Neutrophil (primary cell): ENCODE measurements around the gene PPP1R37.

ENCODE experiments used
- H3K27ac ChIP-seq: fragments of 200-600 bp; sonication (generic); 2 replicates; pipeline ENCODE4 v1.5.1; 2016; ENCODE audit warnings: mild to moderate bottlenecking, moderate library complexity
- H3K27me3 ChIP-seq: fragments of 200-600 bp; sonication (generic); 2 replicates; pipeline ENCODE4 v1.6.0; 2016; ENCODE audit warnings: mild to moderate bottlenecking
- H3K36me3 ChIP-seq: fragments of 200-600 bp; sonication (generic); 2 replicates; pipeline ENCODE4 v1.5.1; 2017
- H3K4me1 ChIP-seq, 2 experiments: fragments of 200-600 bp in 1 of 2; sonication (generic) in 1 of 2; 1 replicate in 1 of 2; 2 replicates in 1 of 2; pipeline versions ENCODE4 v1.5.1 to v1.6.1; 2013 to 2016; ENCODE audit warnings: low read depth in 1 of 2, low read length in 1 of 2, mild to moderate bottlenecking in 1 of 2, moderate library complexity in 1 of 2; ENCODE audit not compliant: control insufficient read depth in 1 of 2, insufficient read depth in 1 of 2
- H3K4me3 ChIP-seq, 2 experiments: fragments of 200-600 bp in 1 of 2; sonication (generic) in 1 of 2; 1 replicate in 1 of 2; 2 replicates in 1 of 2; pipeline ENCODE4 v1.5.1; 2013 to 2016; ENCODE audit warnings: low read depth in 1 of 2, low read length in 1 of 2, mild to moderate bottlenecking in 1 of 2, moderate library complexity in 1 of 2
- H3K9me3 ChIP-seq: fragments of 200-600 bp; sonication (generic); 2 replicates; pipeline ENCODE4 v1.5.1; 2016
- TF ChIP-seq, protein P1 (sequence below): fragments of 200-600 bp; sonication (generic); IDR thresholded peaks from 2 replicates; pipeline ENCODE4 v1.5.1; 2016; ENCODE audit warnings: antibody characterized with exemption

PPP1R37 gene

DNA sequence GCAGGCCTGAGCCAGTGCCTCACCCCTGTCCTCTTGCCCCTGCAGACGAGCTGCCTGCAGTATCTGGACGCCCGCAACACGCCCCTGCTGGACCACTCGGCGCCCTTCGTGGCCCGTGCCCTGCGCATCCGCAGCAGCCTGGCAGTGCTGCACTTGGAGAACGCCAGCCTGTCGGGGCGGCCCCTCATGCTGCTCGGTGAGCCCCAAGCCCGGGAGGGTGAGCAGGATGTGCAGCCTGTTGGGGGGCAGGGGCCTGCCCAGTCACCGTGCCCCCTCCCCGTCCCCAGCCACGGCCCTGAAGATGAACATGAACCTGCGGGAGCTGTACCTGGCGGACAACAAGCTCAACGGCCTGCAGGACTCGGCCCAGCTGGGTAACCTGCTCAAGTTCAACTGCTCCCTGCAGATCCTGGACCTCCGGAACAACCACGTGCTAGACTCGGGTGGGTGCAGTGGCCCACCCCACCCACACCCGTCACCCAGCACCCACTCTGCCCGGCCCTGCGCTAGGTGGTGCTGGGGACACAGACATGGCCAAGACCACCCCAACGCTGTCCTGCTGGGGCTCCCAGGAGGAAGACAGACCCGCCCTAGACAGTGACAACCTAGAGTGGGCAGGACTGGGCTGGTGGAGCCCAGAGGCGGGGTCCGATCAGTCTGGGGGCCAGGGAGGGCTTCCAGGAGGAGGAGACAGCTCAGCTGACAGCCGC, 49.2 kb downstream of the PPP1R37 start:
- Histone ChIP-seq H3K27me3 (no peaks in the 10 kb centered on the region), H3K9me3 (no peaks in the 10 kb centered on the region), H3K27ac (no peak overlapping the region), H3K4me3 (no peak overlapping the region), H3K4me1 (no peaks in the 10 kb centered on the region), H3K36me3 (peaks cover 59% of the 10 kb centered on the region)
- TF ChIP-seq, protein P1, sequence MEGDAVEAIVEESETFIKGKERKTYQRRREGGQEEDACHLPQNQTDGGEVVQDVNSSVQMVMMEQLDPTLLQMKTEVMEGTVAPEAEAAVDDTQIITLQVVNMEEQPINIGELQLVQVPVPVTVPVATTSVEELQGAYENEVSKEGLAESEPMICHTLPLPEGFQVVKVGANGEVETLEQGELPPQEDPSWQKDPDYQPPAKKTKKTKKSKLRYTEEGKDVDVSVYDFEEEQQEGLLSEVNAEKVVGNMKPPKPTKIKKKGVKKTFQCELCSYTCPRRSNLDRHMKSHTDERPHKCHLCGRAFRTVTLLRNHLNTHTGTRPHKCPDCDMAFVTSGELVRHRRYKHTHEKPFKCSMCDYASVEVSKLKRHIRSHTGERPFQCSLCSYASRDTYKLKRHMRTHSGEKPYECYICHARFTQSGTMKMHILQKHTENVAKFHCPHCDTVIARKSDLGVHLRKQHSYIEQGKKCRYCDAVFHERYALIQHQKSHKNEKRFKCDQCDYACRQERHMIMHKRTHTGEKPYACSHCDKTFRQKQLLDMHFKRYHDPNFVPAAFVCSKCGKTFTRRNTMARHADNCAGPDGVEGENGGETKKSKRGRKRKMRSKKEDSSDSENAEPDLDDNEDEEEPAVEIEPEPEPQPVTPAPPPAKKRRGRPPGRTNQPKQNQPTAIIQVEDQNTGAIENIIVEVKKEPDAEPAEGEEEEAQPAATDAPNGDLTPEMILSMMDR = no peak

DNA sequence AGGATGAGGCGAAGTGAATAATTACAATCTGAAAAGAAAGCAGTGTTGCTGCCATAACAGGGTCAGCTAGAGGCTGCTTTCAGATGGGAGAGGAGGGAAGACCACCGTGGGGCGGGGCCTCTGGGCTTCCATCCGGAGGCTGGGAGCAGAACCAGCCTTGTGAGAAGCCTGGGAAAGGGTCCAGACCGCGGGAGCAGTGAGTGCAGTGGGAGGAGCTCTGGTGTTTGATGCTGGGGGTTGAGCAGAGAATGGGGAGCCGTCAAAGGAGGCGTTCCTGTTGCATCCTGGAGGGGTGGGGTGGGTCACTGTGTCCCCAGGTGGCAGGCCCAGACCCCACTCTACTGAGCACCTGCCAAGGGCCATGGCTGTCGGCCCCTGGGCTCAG, 49.7 kb downstream of the PPP1R37 start:
- H3K27ac ChIP-seq = no peak overlapping the region
- no peaks in the 10 kb centered on the region for H3K27me3 ChIP-seq
- peaks cover 64% of the 10 kb centered on the region for H3K36me3 ChIP-seq
- TF ChIP-seq, protein P1 = no peak
- no peaks in the 10 kb centered on the region for H3K4me1 ChIP-seq
- H3K9me3 ChIP-seq = no peaks in the 10 kb centered on the region
- H3K4me3 ChIP-seq = no peak overlapping the region

DNA sequence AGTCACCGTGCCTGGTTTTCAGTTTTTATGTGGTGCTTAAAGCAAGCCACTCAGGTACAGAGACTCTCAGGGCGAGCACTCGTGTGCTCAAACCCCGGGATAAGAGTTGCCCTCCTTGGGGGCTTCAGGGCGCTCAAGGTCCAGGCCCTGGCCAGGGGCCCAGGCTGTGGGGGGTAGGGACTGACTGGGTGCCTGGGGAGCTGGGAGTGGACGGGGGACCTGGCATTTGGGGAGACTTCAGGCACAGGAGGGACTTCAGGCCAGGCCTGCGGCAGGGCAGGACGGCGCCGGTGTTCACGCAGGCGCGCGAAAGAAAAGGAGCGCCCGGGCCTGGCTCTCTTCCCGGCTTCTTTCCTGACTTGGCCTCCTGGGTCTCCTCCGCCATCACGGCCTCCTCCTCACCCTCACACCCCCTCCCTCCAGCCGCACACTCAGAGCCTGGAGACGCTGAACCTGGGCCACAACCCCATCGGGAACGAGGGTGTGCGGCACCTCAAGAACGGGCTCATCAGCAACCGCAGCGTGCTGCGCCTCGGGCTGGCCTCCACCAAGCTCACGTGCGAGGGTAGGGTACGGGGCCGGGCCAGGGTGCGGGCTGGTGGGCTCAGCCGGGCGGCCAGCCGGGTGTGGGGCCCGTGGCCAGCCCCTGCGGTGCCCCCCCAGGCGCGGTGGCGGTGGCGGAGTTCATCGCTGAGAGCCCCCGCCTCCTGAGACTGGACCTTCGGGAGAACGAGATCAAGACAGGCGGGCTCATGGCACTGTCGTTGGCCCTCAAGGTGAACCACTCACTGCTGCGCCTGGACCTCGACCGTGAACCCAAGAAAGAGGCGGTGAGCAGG, 51.7 kb downstream of the PPP1R37 start:
- peaks cover 71% of the 10 kb centered on the region for H3K36me3 ChIP-seq
- H3K27me3 ChIP-seq = no peaks in the 10 kb centered on the region
- no peaks in the 10 kb centered on the region for H3K9me3 ChIP-seq
- TF ChIP-seq, protein P1 = no peak
- no peak overlapping the region for H3K4me3 ChIP-seq
- no peak overlapping the region for H3K27ac ChIP-seq
- H3K4me1 ChIP-seq = no peaks in the 10 kb centered on the region

DNA sequence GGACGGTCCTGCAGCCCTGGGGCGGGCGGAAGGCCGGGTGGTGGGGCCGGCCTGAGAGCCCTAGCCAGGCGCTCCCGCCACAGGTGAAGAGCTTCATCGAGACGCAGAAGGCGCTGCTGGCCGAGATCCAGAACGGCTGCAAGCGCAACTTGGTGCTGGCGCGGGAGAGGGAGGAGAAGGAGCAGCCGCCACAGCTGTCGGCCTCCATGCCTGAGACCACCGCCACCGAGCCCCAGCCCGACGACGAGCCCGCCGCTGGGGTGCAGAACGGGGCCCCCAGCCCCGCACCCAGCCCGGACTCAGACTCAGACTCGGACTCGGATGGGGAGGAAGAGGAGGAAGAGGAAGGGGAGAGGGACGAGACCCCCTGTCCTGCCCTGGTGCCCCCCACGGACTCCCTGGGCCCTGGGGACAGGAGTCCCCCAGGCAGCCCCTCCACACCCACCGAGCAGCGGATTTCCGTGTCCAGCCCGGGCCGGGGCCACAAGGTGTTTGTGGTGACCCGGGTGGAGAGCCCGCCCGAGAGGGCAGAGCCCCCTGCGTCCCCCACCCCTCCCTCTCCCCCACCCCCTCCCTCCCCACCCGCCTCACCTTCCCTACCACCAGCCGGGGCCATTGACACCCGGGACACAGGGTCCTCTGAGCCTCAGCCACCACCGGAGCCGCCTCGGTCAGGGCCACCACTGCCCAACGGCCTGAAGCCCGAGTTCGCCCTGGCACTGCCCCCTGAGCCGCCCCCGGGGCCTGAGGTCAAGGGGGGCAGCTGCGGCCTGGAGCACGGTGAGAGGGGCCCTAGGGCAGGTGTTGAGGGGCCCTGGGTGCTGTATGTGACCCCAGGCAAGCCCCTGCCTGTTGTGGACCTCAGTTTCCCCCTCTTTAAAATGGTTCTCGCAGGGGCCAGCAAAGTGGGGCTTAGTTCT, 52.6 kb downstream of the PPP1R37 start:
- Histone ChIP-seq H3K4me3 (no peak overlapping the region), H3K36me3 (peaks cover 68% of the 10 kb centered on the region), H3K27me3 (peaks cover 3% of the 10 kb centered on the region), H3K9me3 (no peaks in the 10 kb centered on the region), H3K4me1 (no peaks in the 10 kb centered on the region), H3K27ac (no peak overlapping the region)
- TF ChIP-seq, protein P1 = no peak

DNA sequence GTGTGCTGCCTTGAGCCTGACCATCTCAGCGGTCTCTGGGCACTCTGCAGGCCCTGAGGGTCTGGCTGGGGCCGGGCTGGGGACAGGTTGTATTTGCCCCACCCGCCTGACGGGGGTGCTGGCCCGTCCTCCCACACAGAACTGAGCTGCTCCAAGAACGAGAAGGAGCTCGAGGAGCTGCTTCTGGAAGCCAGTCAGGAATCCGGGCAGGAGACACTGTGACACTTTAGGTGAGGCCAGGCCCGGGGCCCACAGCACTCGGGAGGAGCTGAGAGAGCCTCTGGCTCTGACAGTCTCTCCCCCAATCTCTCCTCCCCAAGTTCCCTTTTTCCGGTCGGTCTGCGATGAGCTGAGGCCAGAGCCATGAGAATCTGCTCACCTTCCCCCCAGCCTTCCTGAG, 53.3 kb downstream of the PPP1R37 start:
- TF ChIP-seq, protein P1 = no peak
- Histone ChIP-seq H3K27me3 (peaks cover 10% of the 10 kb centered on the region), H3K4me3 (no peak overlapping the region), H3K9me3 (no peaks in the 10 kb centered on the region), H3K36me3 (peaks cover 61% of the 10 kb centered on the region), H3K27ac (no peak overlapping the region), H3K4me1 (no peaks in the 10 kb centered on the region)
